Fibroblast of pulmonary artery (primary cell): ENCODE measurements around the gene TMED8.
A peak's percentile ranks its signal among the peaks of the same experiment; 100 is the strongest.

Experiments
- DNase-seq: peaks from one replicate; pipeline ENCODE4 v3.0.0-alpha.2; 2010; ENCODE audit warnings: low read depth
- H3K4me3 ChIP-seq: replicated peaks from 2 replicates; pipeline ENCODE4 v1.5.1; 2011; ENCODE audit warnings: low read depth, mild to moderate bottlenecking, control low read depth, low read length, moderate library complexity
- CTCF ChIP-seq: IDR thresholded peaks from 2 replicates; pipeline ENCODE4 v1.5.1; 2011; ENCODE audit warnings: mild to moderate bottlenecking, control low read depth, low read length, inconsistent platforms; ENCODE audit errors: missing control alignments

TMED8 gene

DNA sequence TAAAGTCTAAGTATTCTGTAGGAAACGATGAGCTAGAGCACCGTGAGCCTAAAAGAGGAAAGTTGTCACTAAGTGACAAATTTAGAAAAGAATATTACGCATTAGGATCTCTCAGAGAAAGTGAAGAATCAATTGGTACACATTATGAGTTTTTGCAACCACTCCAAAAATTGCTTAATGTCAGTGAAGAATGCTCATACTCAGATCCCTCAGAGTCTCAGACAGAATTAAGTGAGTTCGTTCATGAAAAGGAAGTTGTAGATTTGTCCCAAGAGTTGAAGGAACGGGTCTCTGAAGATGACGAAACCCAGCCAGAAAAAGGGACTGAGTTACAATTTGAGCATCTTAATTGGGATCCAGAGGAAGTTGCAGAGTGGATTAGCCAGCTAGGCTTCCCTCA is 1.8 kb upstream of the TMED8 start:
- no peak for TF ChIP-seq CTCF

GRCh38 chr14:77377502-77377844 is 579 bp upstream of the TMED8 start:
- DNase-seq = no peak
- H3K4me3 ChIP-seq = peak overlapping the region; percentile 75
- no peak for TF ChIP-seq CTCF

More for the DNA sequence above, 1.8 kb upstream of the TMED8 start:
- DNase-seq = no peak
- H3K4me3 ChIP-seq = no peak overlapping the region

DNA sequence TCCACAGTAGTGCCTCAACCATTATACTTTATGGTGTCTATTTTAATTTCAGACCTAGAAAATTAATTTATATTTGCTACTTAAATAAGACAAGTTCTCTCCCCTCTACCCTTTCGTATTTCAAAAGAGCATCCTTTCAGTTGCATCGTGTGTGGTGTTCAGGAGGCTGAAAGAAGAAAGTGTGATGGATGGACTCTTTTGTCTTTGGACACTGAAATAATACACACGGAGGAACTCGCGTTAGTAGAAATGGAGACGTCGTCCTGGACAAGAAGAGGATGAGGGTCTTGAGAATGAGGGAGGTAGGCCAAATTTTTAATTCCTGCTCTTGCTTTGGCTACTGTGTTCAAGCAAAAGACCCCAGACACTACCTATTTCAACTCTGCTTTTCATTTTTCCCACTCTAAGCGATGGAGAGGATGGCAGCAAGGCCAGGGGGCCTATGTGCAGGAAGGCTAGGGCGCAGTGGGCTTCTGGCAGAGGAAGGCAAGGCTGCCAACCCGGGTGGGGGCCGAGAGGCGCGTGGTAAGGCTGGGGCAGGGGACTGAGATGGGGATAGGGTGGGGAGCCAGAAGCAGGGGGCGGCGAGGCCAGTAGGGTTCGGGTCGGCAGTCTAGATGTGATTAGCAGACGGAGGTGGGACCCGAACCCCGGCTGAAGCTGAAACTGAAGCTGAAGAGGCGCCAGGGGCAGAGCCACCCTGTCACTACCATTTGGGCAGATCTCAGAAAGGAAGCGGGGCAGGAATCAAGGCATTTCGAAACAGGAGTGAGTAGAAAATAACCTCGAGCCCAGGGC is 722 bp downstream of the TMED8 start:
- H3K4me3 ChIP-seq = peak overlapping the region; percentile 75
- no peak for TF ChIP-seq CTCF
- DNase-seq = no peak

DNA sequence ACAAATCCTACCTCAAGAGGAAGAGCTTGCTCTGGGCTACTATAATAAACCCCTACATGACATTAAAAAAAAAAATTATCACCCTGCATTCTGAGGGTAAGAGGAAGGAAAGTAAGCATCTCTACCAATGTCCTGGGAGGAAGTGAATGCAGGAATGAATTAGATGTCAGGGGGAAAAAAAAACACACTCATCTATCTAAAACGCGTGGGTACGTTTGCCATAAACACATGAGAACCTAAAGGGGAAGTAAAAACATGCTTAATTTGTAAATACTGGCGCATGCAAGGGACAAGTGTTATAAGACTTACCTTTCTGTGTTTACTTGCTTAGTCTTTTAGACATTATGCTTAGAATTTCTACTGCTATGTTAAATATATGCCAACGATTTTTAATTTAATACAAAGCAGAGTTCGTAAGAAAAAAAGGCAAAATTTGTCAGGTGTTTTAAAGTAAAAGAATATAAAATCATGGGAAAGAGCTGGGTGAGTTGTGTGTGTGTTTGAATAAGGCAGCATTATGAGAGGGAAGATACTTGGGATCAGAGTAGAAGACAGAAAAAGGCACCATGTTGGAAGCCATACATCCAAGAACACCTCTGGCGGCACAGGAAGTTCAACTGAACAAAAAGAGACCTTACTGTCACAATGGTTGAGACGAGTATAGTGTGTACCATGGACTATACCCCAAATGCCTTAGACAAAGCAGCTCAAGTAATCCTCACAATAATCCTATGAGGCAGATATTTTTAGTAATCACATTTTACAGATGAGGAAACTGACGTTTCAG is 1.5 kb downstream of the TMED8 start:
- DNase-seq = no peak
- peak overlapping the region; percentile 75 for H3K4me3 ChIP-seq
- TF ChIP-seq CTCF = no peak

GRCh38 chr14:77372304-77372841 is 4.5 kb downstream of the TMED8 start:
- no peak for TF ChIP-seq CTCF
- DNase-seq = peak; percentile 3
- H3K4me3 ChIP-seq = no peak overlapping the region

DNA sequence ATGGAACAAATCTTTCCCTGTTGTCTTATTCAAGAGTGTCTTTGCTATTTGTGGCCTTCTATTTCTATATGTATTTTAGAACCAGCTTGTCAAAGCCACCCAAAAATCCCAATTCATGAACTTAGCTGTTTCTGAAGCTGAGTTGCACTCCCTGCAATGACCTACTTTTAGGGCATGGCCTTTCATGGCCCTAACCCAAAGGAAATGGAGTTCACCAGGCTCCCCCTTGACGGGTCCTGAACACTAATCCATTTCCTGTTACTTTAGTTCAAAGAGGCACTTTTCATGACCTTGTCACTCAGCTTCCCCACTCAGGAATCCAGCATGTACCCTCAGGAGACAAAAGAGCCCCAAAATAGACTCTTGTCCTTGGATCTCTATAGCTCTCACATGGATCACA is 7.6 kb downstream of the TMED8 start:
- no peak for TF ChIP-seq CTCF
- DNase-seq = no peak
- H3K4me3 ChIP-seq = no peak overlapping the region
